Astrocyte (in vitro differentiated cells and primary cell): Measurements from ENCODE around the gene GDF15. TPM values are rescaled to one million over a fixed set of nuclear protein-coding genes. Genes with fewer than 3 reads are reported as not detected.

ENCODE experiments used
- DNase-seq: peaks from one replicate; pipeline ENCODE4 v3.0.0-alpha.2; 2010; ENCODE audit warnings: low read depth
- FAIRE-seq: peaks from 2 replicates; lab custom pipeline; 2011; peaks lifted over from hg19 to GRCh38; lab: Jason Lieb, UNC
- H2AFZ ChIP-seq: 2 replicates; pipeline ENCODE4 v1.6.0; 2012; ENCODE audit warnings: low read depth, low read length, inconsistent platforms
- H3K27ac ChIP-seq: 2 replicates; pipeline ENCODE4 v1.5.1; 2011; ENCODE audit warnings: low read depth, low read length, inconsistent platforms
- H3K27me3 ChIP-seq: 2 replicates; pipeline ENCODE4 v1.6.0; 2011; ENCODE audit warnings: low read length, inconsistent platforms; ENCODE audit not compliant: insufficient read depth
- H3K36me3 ChIP-seq: 2 replicates; pipeline ENCODE4 v1.5.1; 2011; ENCODE audit warnings: low read length, inconsistent platforms; ENCODE audit not compliant: insufficient read depth
- H3K4me1 ChIP-seq: 2 replicates; pipeline ENCODE4 v1.5.1; 2011; ENCODE audit warnings: low read length, inconsistent platforms; ENCODE audit not compliant: insufficient read depth
- H3K4me2 ChIP-seq: 2 replicates; pipeline ENCODE4 v1.6.0; 2012; ENCODE audit warnings: low read length, inconsistent platforms
- H3K4me3 ChIP-seq: 2 replicates; pipeline ENCODE4 v1.5.1; 2011; ENCODE audit warnings: low read depth, mild to moderate bottlenecking, low read length, inconsistent platforms; ENCODE audit not compliant: insufficient read depth
- H3K79me2 ChIP-seq: 2 replicates; pipeline ENCODE4 v1.6.0; 2012; ENCODE audit warnings: mild to moderate bottlenecking, low read length, inconsistent platforms; ENCODE audit not compliant: insufficient read depth
- H3K9ac ChIP-seq: 2 replicates; pipeline ENCODE4 v1.6.0; 2012; ENCODE audit warnings: mild to moderate bottlenecking, low read length, inconsistent platforms
- H3K9me3 ChIP-seq: 2 replicates; pipeline ENCODE4 v1.5.1; 2012; ENCODE audit warnings: low read depth, mild to moderate bottlenecking, low read length, inconsistent platforms; ENCODE audit not compliant: insufficient read depth
- H4K20me1 ChIP-seq: 2 replicates; pipeline ENCODE4 v1.6.0; 2012; ENCODE audit warnings: low read length, inconsistent platforms; ENCODE audit not compliant: insufficient read depth
- H3K27ac Mint-ChIP-seq: one replicate; pipeline ENCODE4 v1.8.0; 2021; ENCODE audit warnings: mild to moderate bottlenecking, mixed read lengths; ENCODE audit not compliant: unreplicated experiment
- H3K27me3 Mint-ChIP-seq: one replicate; pipeline ENCODE4 v1.8.0; 2021; ENCODE audit warnings: low read depth, mixed read lengths; ENCODE audit not compliant: unreplicated experiment
- H3K36me3 Mint-ChIP-seq: one replicate; pipeline ENCODE4 v1.8.0; 2021; ENCODE audit warnings: low read depth, mixed read lengths; ENCODE audit not compliant: unreplicated experiment
- H3K4me1 Mint-ChIP-seq: one replicate; pipeline ENCODE4 v1.8.0; 2021; ENCODE audit warnings: low read depth, mixed read lengths; ENCODE audit not compliant: unreplicated experiment
- H3K4me3 Mint-ChIP-seq: one replicate; pipeline ENCODE4 v1.8.0; 2021; ENCODE audit warnings: mild to moderate bottlenecking, moderate library complexity, mixed read lengths; ENCODE audit not compliant: unreplicated experiment
- H3K9me3 Mint-ChIP-seq: one replicate; pipeline ENCODE4 v1.8.0; 2021; ENCODE audit warnings: mild to moderate bottlenecking, mixed read lengths; ENCODE audit not compliant: unreplicated experiment
- CTCF ChIP-seq: IDR thresholded peaks from 2 replicates; pipeline ENCODE4 v1.5.1; 2011; ENCODE audit warnings: low read depth, mild to moderate bottlenecking, inconsistent platforms, low read length, moderate library complexity; ENCODE audit not compliant: insufficient read depth
- EZH2 ChIP-seq: IDR thresholded peaks from 2 replicates; pipeline ENCODE4 v1.6.1; 2012; ENCODE audit warnings: mild to moderate bottlenecking, low read length, inconsistent platforms; ENCODE audit not compliant: insufficient read depth
- total RNA-seq: library from RNA; stranded (reverse); gene quantifications from 2 replicates; pipeline ENCODE4 v1.2.1, GENCODE V29; 2021

The GDF15 gene
- total RNA-seq, 1 donor from 2014 or later: 23.2 TPM

DNA sequence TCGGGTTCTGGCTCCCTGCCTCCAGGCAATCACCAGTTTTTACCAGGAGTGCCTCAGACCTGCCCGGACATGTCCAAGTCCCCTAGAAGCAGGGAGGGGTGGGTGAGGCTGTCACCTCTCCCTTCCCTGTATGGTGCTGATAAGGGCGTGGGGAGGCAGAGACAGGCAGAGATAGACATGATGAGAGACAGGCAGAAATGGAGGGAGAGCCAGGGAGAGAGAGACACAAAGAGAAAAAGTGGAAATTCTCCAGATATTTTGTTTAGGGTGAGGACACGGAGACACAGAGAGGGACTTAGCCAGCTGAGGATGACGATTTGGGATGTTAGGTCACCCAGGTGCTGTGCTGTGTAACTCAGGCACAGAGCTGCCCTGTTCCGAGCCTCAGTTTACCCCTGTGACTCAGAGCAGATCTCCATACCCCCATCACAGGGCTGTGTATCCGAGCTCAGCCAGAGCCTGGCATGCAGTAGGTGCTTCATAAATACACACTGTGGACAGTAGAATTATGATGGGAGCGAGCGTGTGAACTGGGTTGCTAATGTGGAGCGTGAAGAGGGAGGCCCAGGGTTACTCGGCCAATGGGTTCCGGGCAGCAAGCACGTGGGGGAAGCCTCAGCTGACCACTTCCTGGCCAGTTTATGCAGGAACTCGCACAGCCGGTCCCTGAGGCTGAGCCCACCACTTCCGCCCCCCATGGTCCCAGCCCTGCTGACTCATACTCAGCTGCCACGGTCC is 11.9 kb upstream of the GDF15 start:
- peak overlapping the region; percentile 49 for H3K4me2 ChIP-seq
- no peaks in the 10 kb centered on the region for H4K20me1 ChIP-seq
- H2AFZ ChIP-seq: peak overlapping the region; percentile 29
- H3K27me3 ChIP-seq: no peaks in the 10 kb centered on the region
- H3K4me3 Mint-ChIP-seq: peak overlapping the region; percentile 57
- FAIRE-seq: no peak
- no peaks in the 10 kb centered on the region for H3K36me3 ChIP-seq
- no peaks in the 10 kb centered on the region for H3K79me2 ChIP-seq
- H3K27me3 Mint-ChIP-seq: no peaks in the 10 kb centered on the region
- H3K4me3 ChIP-seq: no peak overlapping the region
- no peak for TF ChIP-seq EZH2
- TF ChIP-seq CTCF: no peak
- no peaks in the 10 kb centered on the region for H3K9me3 Mint-ChIP-seq
- H3K9me3 ChIP-seq: no peaks in the 10 kb centered on the region
- DNase-seq: peak; percentile 99
- H3K36me3 Mint-ChIP-seq: no peaks in the 10 kb centered on the region
- peak overlapping the region; percentile 92 for H3K27ac ChIP-seq
- peak overlapping the region; percentile 96 for H3K27ac Mint-ChIP-seq
- H3K9ac ChIP-seq: peak overlapping the region; percentile 72
- peaks cover 19% of the 10 kb centered on the region for H3K4me1 Mint-ChIP-seq
- H3K4me1 ChIP-seq: peaks cover 24% of the 10 kb centered on the region

- H3K27ac Mint-ChIP-seq: no peak overlapping the region
- Histone ChIP-seq H4K20me1 (no peaks in the 10 kb centered on the region), H3K9me3 (no peaks in the 10 kb centered on the region), H3K9ac (no peak overlapping the region), H2AFZ (no peak overlapping the region), H3K27ac (no peak overlapping the region), H3K4me1 (peaks cover 31% of the 10 kb centered on the region), H3K27me3 (no peaks in the 10 kb centered on the region), H3K4me2 (no peak overlapping the region), H3K36me3 (no peaks in the 10 kb centered on the region), H3K4me3 (no peak overlapping the region), H3K79me2 (no peaks in the 10 kb centered on the region)
- no peak for FAIRE-seq
- no peaks in the 10 kb centered on the region for H3K9me3 Mint-ChIP-seq
- peaks cover 19% of the 10 kb centered on the region for H3K4me1 Mint-ChIP-seq
- H3K36me3 Mint-ChIP-seq: no peaks in the 10 kb centered on the region
- TF ChIP-seq EZH2 (no peak), CTCF (no peak)
- H3K4me3 Mint-ChIP-seq: no peak overlapping the region
- DNase-seq: no peak
- no peaks in the 10 kb centered on the region for H3K27me3 Mint-ChIP-seq
Measured at GRCh38 chr19:18377026-18377425, 8.9 kb upstream of the GDF15 start.
